ENCODE measurements around the gene CMKLR1.

The CMKLR1 gene

GRCh38 chr12:108360487-108360886 is 21.4 kb upstream of the CMKLR1 start:
- no peak for DNase-seq

- no peak for DNase-seq
Measured at GRCh38 chr12:108360057-108360456, 20.9 kb upstream of the CMKLR1 start.

GRCh38 chr12:108358580-108358965 is 19.5 kb upstream of the CMKLR1 start:
- no peak for DNase-seq

GRCh38 chr12:108357834-108358579 is 18.9 kb upstream of the CMKLR1 start:
- DNase-seq = no peak

GRCh38 chr12:108356835-108357806 is 18.0 kb upstream of the CMKLR1 start:
- no peak for DNase-seq

GRCh38 chr12:108355069-108355468 is 16.0 kb upstream of the CMKLR1 start:
- DNase-seq = no peak

- no peak for DNase-seq
Measured at GRCh38 chr12:108352591-108352990, 13.5 kb upstream of the CMKLR1 start.

GRCh38 chr12:108350511-108350910 is 11.4 kb upstream of the CMKLR1 start:
- DNase-seq = no peak

- DNase-seq = no peak
Measured at GRCh38 chr12:108349278-108349688, 10.2 kb upstream of the CMKLR1 start.

- no peak for DNase-seq
Measured at GRCh38 chr12:108348842-108349241, 9.7 kb upstream of the CMKLR1 start.

GRCh38 chr12:108346727-108347710 is 7.9 kb upstream of the CMKLR1 start:
- no peak for DNase-seq

GRCh38 chr12:108345716-108346633 is 6.9 kb upstream of the CMKLR1 start:
- no peak for DNase-seq

- no peak for DNase-seq
Measured at GRCh38 chr12:108342985-108343384, 3.9 kb upstream of the CMKLR1 start.

GRCh38 chr12:108341854-108342847 is 3.0 kb upstream of the CMKLR1 start:
- no peak for DNase-seq

- no peak for DNase-seq
Measured at GRCh38 chr12:108341356-108341755, 2.2 kb upstream of the CMKLR1 start.

GRCh38 chr12:108340037-108340436 is 926 bp upstream of the CMKLR1 start:
- no peak for DNase-seq

GRCh38 chr12:108337235-108338223 is 1.6 kb downstream of the CMKLR1 start:
- no peak for DNase-seq

GRCh38 chr12:108335349-108336119 is 3.6 kb downstream of the CMKLR1 start:
- DNase-seq = no peak
